Nephron progenitor cell (in vitro differentiated cells): ENCODE data around the gene KANSL1.

Experiments
- DNase-seq: peaks from one replicate; pipeline ENCODE4 v3.0.0; 2021
- H3K27ac Mint-ChIP-seq: 2 replicates; pipeline ENCODE4 v1.8.0; 2021; ENCODE audit warnings: mild to moderate bottlenecking, moderate library complexity, mixed read lengths
- H3K27me3 Mint-ChIP-seq: 2 replicates; pipeline ENCODE4 v1.8.0; 2021; ENCODE audit warnings: mild to moderate bottlenecking, low read depth, mixed read lengths; ENCODE audit not compliant: poor library complexity
- H3K36me3 Mint-ChIP-seq: 2 replicates; pipeline ENCODE4 v1.8.0; 2021; ENCODE audit warnings: low read depth, mixed read lengths
- H3K4me1 Mint-ChIP-seq: 2 replicates; pipeline ENCODE4 v1.8.0; 2021; ENCODE audit warnings: mixed read lengths
- H3K4me3 Mint-ChIP-seq: 2 replicates; pipeline ENCODE4 v1.8.0; 2021; ENCODE audit warnings: mild to moderate bottlenecking, moderate library complexity, mixed read lengths
- H3K9me3 Mint-ChIP-seq: 2 replicates; pipeline ENCODE4 v1.8.0; 2021; ENCODE audit warnings: mild to moderate bottlenecking, moderate library complexity, mixed read lengths
- CTCF ChIP-seq: fragments of 200-600 bp; sonication (generic); IDR thresholded peaks from 2 replicates; pipeline ENCODE4 v1.5.0; 2021; ENCODE audit warnings: antibody characterized with exemption

KANSL1 gene

GRCh38 chr17:45990886-45991285 is 202.3 kb downstream of the KANSL1 start:
- no peaks in the 10 kb centered on the region for H3K27me3 Mint-ChIP-seq
- DNase-seq = no peak
- TF ChIP-seq CTCF = no peak
- peak overlapping the region; percentile 36 for H3K27ac Mint-ChIP-seq
- peaks cover 15% of the 10 kb centered on the region for H3K4me1 Mint-ChIP-seq
- H3K9me3 Mint-ChIP-seq = peaks cover 10% of the 10 kb centered on the region
- H3K4me3 Mint-ChIP-seq = no peak overlapping the region
- no peaks in the 10 kb centered on the region for H3K36me3 Mint-ChIP-seq

GRCh38 chr17:45989759-45990158 is 203.5 kb downstream of the KANSL1 start:
- no peak overlapping the region for H3K27ac Mint-ChIP-seq
- H3K4me1 Mint-ChIP-seq = peaks cover 10% of the 10 kb centered on the region
- H3K9me3 Mint-ChIP-seq = peaks cover 10% of the 10 kb centered on the region

GRCh38 chr17:45987706-45988105 is 205.5 kb downstream of the KANSL1 start:
- no peaks in the 10 kb centered on the region for H3K27me3 Mint-ChIP-seq
- no peak overlapping the region for H3K27ac Mint-ChIP-seq
- H3K9me3 Mint-ChIP-seq = peaks cover 10% of the 10 kb centered on the region
- H3K4me1 Mint-ChIP-seq = peaks cover 9% of the 10 kb centered on the region
- no peak for DNase-seq
- no peak overlapping the region for H3K4me3 Mint-ChIP-seq
- no peaks in the 10 kb centered on the region for H3K36me3 Mint-ChIP-seq
- no peak for TF ChIP-seq CTCF

More at GRCh38 chr17:45989759-45990158, 203.5 kb downstream of the KANSL1 start:
- H3K36me3 Mint-ChIP-seq = no peaks in the 10 kb centered on the region
- no peak for TF ChIP-seq CTCF
- DNase-seq = no peak
- no peak overlapping the region for H3K4me3 Mint-ChIP-seq
- no peaks in the 10 kb centered on the region for H3K27me3 Mint-ChIP-seq

GRCh38 chr17:45986056-45986455 is 207.2 kb downstream of the KANSL1 start:
- Mint-ChIP-seq H3K4me1 (peaks cover 6% of the 10 kb centered on the region), H3K9me3 (peaks cover 10% of the 10 kb centered on the region), H3K4me3 (no peak overlapping the region), H3K27ac (no peak overlapping the region), H3K36me3 (no peaks in the 10 kb centered on the region), H3K27me3 (peaks cover 2% of the 10 kb centered on the region)
- no peak for TF ChIP-seq CTCF
- DNase-seq = no peak

GRCh38 chr17:45985447-45985846 is 207.8 kb downstream of the KANSL1 start:
- DNase-seq = no peak
- H3K27ac Mint-ChIP-seq = no peak overlapping the region
- peaks cover 7% of the 10 kb centered on the region for H3K4me1 Mint-ChIP-seq
- no peak overlapping the region for H3K4me3 Mint-ChIP-seq
- peaks cover 2% of the 10 kb centered on the region for H3K27me3 Mint-ChIP-seq
- no peak for TF ChIP-seq CTCF
- H3K36me3 Mint-ChIP-seq = no peaks in the 10 kb centered on the region
- H3K9me3 Mint-ChIP-seq = peaks cover 10% of the 10 kb centered on the region

GRCh38 chr17:45984368-45984767 is 208.9 kb downstream of the KANSL1 start:
- DNase-seq = no peak
- Mint-ChIP-seq H3K4me3 (no peak overlapping the region), H3K27me3 (peaks cover 2% of the 10 kb centered on the region), H3K27ac (no peak overlapping the region), H3K9me3 (peaks cover 4% of the 10 kb centered on the region), H3K36me3 (no peaks in the 10 kb centered on the region), H3K4me1 (peaks cover 17% of the 10 kb centered on the region)
- no peak for TF ChIP-seq CTCF
